GM19099 (cell line): Measurements from ENCODE around the gene COX4I2.

Experiments used
- POLR2A ChIP-seq: IDR thresholded peaks from 3 replicates; pipeline ENCODE4 v1.6.1; 2011; ENCODE audit warnings: low read depth; ENCODE audit not compliant: insufficient read length; ENCODE audit errors: extremely low read depth

COX4I2 gene

GRCh38 chr20:31638816-31639215 lies 1.1 kb downstream of the COX4I2 start:
- no peak for TF ChIP-seq POLR2A

DNA sequence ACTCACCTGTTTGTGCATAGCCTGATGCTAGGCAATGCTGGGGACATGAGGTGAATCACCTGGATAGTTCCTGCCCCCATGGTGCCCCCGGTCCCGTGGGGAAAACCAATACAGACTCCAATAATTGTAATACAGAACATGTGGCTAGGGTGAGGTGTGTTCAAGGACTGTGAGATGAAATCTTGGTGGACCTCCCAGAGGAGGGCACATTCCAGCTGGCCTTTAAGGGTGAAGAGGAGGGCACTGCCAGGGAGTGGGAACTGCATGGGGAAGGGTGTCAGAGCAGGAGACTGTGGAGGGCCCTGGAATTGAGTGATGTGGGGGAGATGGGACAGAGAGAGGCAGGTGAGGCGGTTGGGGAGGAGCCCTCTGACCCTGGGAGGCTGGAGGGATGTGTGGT lies 2.5 kb downstream of the COX4I2 start:
- no peak for TF ChIP-seq POLR2A

- TF ChIP-seq POLR2A, result no peak
These were observed 3.7 kb downstream of the COX4I2 start for GRCh38 chr20:31641391-31641790.

GRCh38 chr20:31642837-31643236 lies 5.1 kb downstream of the COX4I2 start:
- no peak for TF ChIP-seq POLR2A

GRCh38 chr20:31643522-31643921 lies 5.8 kb downstream of the COX4I2 start:
- TF ChIP-seq POLR2A, result no peak

DNA sequence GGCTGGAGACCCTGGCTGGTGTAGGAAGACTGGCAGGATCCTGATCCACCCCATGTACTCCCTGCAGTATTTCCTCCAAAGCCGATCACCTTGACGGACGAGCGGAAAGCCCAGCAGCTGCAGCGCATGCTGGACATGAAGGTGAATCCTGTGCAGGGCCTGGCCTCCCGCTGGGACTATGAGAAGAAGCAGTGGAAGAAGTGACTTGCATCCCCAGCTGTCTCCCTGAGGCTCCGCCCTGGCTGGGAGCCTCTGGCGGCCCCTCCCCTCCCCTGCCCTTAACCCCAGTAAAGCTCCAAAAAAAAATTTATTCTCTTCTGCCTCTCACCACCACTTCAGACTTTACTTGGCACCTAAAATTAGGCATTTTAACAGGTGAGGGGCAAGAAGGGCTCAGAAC lies 7.0 kb downstream of the COX4I2 start:
- no peak for TF ChIP-seq POLR2A

DNA sequence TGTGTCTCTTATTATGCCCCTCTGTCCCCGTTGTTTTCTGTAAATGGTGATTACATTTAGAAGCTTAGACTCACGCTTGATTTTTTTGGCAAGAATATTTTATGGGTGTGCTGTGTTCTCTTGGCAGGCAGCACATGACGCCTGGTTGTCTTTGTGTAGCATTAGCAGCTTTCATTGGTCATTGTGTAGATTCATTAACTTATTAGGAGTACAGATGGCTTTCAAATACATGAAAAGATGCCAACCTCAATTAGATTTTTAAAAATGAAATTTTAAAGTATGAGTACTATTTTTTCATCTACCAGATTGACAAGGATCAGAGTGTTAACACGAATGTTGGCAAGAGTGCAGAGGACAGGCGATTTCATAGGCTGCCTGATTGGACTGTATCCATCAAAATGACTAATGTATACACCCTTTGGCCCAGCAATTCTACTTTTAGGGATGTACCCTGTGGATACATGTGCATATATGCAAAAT lies 15.2 kb downstream of the COX4I2 start:
- TF ChIP-seq POLR2A, result no peak

GRCh38 chr20:31653561-31653960 lies 15.8 kb downstream of the COX4I2 start:
- no peak for TF ChIP-seq POLR2A

GRCh38 chr20:31654534-31654933 lies 16.8 kb downstream of the COX4I2 start:
- no peak for TF ChIP-seq POLR2A

DNA sequence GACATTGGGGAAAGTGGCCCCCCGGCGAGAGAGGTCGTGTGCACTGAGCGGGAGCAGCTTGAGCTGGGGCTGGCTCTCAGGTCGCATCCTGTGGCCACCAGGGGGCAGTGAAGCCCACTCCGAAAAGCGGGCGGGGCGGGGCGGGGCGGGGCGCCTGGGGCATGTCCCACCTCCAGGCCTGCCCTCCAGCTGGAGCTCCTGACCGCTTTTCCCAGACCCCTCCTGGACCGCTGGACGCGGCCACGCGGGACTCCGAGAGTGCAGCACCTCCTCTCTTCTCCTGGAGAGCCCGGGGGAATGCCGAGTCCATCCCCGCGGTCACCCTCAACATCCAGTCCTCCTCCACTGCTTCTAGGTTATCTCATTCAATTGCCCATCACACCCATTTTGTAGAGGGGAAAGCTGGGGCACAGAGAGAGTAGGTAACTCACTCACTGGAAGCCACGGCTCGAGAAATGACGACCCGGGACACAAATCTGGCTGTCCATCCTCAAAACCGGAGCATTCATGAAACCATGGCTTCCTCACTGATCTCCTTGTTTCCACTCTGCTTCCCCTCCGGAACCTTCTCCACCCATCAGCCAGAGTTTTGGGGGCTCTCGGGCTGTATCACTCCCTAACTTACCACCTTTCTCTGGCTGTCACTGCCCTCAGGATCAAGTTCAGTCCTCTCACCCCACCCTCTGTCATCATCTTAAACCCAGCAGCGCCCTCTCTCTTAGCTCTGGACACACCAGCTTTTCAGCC lies 24.1 kb downstream of the COX4I2 start:
- peak; percentile 13 for TF ChIP-seq POLR2A

GRCh38 chr20:31662372-31662854 lies 24.7 kb downstream of the COX4I2 start:
- no peak for TF ChIP-seq POLR2A

- TF ChIP-seq POLR2A, result no peak
These were observed 25.8 kb downstream of the COX4I2 start for GRCh38 chr20:31663524-31663837.

DNA sequence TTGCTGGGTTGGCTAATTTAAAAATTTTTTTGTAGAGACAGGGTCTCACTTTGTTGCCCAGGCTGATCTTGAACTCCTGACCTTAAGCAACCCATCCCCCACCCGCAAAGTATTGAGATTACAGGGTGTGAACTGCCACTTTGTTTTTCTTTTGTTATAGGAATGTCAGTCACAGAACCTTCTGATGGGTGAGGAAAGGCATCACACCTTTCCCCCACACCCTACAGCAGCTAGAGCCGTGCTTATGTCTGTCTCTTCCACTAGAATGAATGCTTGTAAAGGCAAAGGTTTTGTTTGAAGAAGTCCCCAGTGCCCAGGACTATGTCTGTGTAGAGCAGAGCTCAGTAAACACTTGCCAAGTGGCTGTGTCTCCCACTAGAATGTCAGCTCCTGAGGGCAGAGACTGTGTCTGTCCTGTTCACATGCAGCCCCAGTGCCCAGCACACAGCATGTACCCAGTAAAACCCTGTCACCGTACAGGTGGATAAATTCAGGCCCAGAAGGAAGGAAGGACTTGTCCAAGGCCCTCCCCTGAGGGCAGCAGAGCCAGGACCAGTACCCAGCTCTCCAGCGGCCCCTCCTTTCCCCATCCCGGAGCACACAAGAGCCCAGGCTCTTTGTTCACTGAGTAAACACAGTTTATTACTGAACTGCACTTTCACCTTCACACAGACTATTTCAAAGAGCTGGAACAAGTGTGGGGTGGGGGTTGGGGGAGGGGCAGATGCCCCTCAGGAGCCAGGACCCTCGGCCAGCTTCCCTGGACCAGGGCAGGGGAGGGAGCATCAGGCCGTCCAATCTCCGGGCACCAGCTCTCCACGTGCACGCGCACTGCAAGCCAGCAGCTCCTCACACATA lies 26.4 kb downstream of the COX4I2 start:
- TF ChIP-seq POLR2A, result no peak

DNA sequence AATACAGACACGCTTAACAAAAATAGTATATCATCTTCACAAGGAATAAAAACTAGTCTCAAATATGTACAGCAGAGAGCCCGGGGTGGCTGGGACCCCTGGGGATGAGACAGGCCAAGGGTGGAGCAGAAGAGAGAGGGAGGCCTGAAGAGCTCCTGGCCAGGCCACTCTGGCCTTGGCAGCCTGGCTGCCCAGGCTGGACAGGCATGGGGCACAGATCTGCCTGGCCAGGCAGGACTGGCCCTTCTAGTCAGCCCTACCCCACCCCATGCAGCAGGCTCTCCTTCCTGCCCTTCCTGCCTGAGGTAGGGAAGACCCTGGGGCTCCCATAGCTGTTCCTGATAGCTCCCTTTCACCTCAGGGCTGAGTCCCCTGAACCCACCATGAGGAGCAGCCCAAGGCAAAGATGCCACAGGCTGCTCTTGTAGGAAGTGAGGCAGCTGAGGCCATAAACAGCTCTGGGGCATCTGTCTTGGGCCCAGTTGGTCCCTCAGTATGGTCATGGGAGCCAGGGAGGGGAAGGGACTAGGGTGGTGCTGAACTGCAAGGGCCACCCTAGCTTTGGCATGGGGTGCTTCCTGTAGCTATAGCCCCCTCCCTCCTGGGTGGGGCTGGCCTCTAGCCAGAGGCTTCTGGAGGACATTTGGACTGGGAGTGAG lies 27.1 kb downstream of the COX4I2 start:
- no peak for TF ChIP-seq POLR2A

DNA sequence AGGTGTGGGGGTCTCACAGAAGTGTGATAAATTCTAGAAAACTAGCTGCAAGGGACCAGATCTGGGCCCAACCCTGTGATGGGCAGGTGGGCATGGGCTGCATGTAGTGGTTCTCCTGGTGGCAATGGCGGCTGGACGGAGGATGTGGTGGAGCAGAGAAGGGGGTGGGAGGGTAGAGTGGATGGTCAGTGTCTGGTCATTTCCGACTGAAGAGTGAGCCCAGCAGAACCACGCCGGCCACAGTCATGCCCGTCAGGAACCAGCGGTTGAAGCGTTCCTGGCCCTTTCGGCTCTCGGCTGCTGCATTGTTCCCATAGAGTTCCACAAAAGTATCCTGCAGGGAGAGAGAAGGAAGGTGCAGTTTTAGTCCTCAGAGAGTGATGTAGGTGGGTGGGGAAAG lies 28.0 kb downstream of the COX4I2 start:
- TF ChIP-seq POLR2A, result no peak
